ENCODE measurements around the gene FYN.

GRCh38 chr6:111812060-111813038 is 60.9 kb downstream of the FYN start:
- TF ChIP-seq CTCF (IDR thresholded peaks at IDR 0.05; ENCODE audit: low read depth, low read length) (no peak), POLR2A (IDR thresholded peaks at IDR 0.05; ENCODE audit: extremely low read depth, insufficient read length) (no peak)
